OCI-LY1 (cell line): ENCODE measurements around the gene IL1RAPL1.

Experiments used
- EZH2 ChIP-seq: fragments of 200-600 bp; sonication (generic), shearing (Covaris generic); IDR thresholded peaks from 2 replicates; pipeline ENCODE4 v1.8.0; 2017; ENCODE audit warnings: borderline replicate concordance, mixed run types, mild to moderate bottlenecking, antibody characterized with exemption, low read length, moderate library complexity, mixed read lengths
- TF ChIP-seq, protein P1 (sequence below): fragments of 200-600 bp; sonication (generic), shearing (Covaris generic); IDR thresholded peaks from 2 replicates; pipeline ENCODE4 v1.5.1; 2017; ENCODE audit warnings: mild to moderate bottlenecking, antibody characterized with exemption, low read length, moderate library complexity, mixed read lengths

DNA sequence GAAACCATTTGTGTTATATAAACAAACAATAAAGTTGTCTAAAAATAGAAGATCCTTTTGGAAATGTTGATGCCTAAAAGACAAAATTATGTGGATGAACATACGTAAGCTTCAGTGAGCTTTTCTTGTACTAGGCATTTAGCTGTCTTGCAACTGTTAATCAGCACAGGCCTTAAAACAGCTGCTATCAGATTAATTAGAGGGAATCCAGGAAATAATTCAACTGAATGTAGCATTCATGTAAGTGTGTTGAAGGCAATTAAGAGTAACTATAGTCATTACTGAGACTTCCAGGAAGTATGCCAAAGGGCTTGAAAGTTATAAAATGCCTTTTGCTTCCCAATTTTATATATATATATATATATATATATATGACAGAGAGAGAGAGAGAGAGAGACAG, 248.7 kb downstream of the IL1RAPL1 start:
- TF ChIP-seq, protein P1, sequence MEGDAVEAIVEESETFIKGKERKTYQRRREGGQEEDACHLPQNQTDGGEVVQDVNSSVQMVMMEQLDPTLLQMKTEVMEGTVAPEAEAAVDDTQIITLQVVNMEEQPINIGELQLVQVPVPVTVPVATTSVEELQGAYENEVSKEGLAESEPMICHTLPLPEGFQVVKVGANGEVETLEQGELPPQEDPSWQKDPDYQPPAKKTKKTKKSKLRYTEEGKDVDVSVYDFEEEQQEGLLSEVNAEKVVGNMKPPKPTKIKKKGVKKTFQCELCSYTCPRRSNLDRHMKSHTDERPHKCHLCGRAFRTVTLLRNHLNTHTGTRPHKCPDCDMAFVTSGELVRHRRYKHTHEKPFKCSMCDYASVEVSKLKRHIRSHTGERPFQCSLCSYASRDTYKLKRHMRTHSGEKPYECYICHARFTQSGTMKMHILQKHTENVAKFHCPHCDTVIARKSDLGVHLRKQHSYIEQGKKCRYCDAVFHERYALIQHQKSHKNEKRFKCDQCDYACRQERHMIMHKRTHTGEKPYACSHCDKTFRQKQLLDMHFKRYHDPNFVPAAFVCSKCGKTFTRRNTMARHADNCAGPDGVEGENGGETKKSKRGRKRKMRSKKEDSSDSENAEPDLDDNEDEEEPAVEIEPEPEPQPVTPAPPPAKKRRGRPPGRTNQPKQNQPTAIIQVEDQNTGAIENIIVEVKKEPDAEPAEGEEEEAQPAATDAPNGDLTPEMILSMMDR, result no peak
- TF ChIP-seq EZH2, result no peak
